Progenitor cell of endocrine pancreas (in vitro differentiated cells): ENCODE measurements around the gene ALOX15. TPM values are rescaled to one million over a fixed set of nuclear protein-coding genes. Genes with fewer than 3 reads are reported as not detected.

Experiments used
- DNase-seq: peaks from one replicate; pipeline ENCODE4 v3.0.0; 2021; ENCODE audit warnings: low spot score; ENCODE audit not compliant: unreplicated experiment
- H3K27ac Mint-ChIP-seq: 2 replicates; pipeline ENCODE4 v1.8.0; 2021; ENCODE audit warnings: mild to moderate bottlenecking, moderate library complexity, mixed read lengths
- H3K27me3 Mint-ChIP-seq: 2 replicates; pipeline ENCODE4 v1.8.0; 2021; ENCODE audit warnings: mixed read lengths
- H3K36me3 Mint-ChIP-seq: 2 replicates; pipeline ENCODE4 v1.8.0; 2022; ENCODE audit warnings: mixed read lengths; ENCODE audit not compliant: insufficient read depth
- H3K4me1 Mint-ChIP-seq: 2 replicates; pipeline ENCODE4 v1.8.0; 2021; ENCODE audit warnings: low read depth, mixed read lengths
- H3K4me3 Mint-ChIP-seq: 2 replicates; pipeline ENCODE4 v1.8.0; 2021; ENCODE audit warnings: low read depth, mild to moderate bottlenecking, moderate library complexity, mixed read lengths
- H3K9me3 Mint-ChIP-seq: 2 replicates; pipeline ENCODE4 v1.8.0; 2021; ENCODE audit warnings: low read depth, mixed read lengths
- total RNA-seq: library from RNA; stranded (reverse); gene quantifications from 2 replicates; pipeline ENCODE4 v1.2.1, GENCODE V29; 2021
- TF ChIP-seq, protein P1 (sequence below): fragments of 200-600 bp; sonication (generic); IDR thresholded peaks from one replicate; pipeline ENCODE4 v1.5.0; 2021; ENCODE audit warnings: antibody characterized with exemption, mild to moderate bottlenecking; ENCODE audit not compliant: unreplicated experiment

The ALOX15 gene
- total RNA-seq, 1 donor from 2014 or later: 0.69 TPM

DNA sequence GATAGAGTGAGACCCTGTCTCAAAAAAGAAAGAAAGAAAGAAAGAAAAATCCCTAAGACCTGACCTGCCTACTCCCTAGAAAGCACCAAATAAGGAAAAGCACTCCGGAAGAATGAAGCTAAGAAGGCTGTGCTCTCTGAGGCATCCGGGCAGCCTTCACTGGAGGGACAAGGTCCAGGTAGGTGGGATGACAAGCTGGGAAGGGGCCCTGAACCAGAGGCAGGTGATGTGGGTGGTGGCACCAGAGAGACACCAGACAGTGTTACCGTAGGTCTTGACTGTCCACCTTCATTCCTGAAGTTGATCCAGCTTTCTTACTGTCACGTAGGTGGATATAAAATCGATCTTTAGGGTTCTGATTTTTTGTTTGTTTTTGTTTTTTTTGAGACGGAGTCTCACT is 30.8 kb downstream of the ALOX15 start:
- Mint-ChIP-seq H3K27ac (peak overlapping the region; percentile 53), H3K36me3 (no peaks in the 10 kb centered on the region), H3K4me1 (peaks cover 28% of the 10 kb centered on the region), H3K4me3 (no peak overlapping the region), H3K9me3 (peaks cover 1% of the 10 kb centered on the region), H3K27me3 (peaks cover 9% of the 10 kb centered on the region)
- DNase-seq: no peak
- TF ChIP-seq, protein P1, sequence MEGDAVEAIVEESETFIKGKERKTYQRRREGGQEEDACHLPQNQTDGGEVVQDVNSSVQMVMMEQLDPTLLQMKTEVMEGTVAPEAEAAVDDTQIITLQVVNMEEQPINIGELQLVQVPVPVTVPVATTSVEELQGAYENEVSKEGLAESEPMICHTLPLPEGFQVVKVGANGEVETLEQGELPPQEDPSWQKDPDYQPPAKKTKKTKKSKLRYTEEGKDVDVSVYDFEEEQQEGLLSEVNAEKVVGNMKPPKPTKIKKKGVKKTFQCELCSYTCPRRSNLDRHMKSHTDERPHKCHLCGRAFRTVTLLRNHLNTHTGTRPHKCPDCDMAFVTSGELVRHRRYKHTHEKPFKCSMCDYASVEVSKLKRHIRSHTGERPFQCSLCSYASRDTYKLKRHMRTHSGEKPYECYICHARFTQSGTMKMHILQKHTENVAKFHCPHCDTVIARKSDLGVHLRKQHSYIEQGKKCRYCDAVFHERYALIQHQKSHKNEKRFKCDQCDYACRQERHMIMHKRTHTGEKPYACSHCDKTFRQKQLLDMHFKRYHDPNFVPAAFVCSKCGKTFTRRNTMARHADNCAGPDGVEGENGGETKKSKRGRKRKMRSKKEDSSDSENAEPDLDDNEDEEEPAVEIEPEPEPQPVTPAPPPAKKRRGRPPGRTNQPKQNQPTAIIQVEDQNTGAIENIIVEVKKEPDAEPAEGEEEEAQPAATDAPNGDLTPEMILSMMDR: no peak

DNA sequence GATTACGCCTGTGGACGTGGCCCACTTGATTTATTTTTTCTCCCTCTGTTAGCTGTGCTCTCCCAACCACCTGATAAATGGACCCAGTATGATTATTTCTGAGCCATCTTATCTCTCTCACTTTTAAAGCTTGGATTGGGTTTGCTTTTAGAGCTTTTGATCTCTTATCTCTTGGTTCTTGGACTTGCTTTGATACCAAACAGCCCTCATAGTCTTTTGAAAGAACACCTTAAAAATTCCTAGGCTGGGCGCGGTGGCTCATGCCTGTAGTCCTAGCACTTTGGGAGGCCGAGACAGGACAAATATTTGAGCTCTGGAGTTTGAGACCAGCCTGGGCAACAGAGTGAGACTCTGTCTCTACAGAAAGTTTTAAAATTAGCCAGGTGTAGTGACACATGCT is 31.3 kb downstream of the ALOX15 start:
- peak overlapping the region; percentile 53 for H3K27ac Mint-ChIP-seq
- H3K27me3 Mint-ChIP-seq: peaks cover 9% of the 10 kb centered on the region
- H3K4me1 Mint-ChIP-seq: peaks cover 28% of the 10 kb centered on the region
- DNase-seq: no peak
- no peaks in the 10 kb centered on the region for H3K36me3 Mint-ChIP-seq
- no peak overlapping the region for H3K4me3 Mint-ChIP-seq
- no peaks in the 10 kb centered on the region for H3K9me3 Mint-ChIP-seq
- TF ChIP-seq, protein P1: no peak

GRCh38 chr17:4609761-4610160 is 31.7 kb downstream of the ALOX15 start:
- no peak for DNase-seq
- H3K27ac Mint-ChIP-seq: no peak overlapping the region
- H3K9me3 Mint-ChIP-seq: no peaks in the 10 kb centered on the region
- H3K27me3 Mint-ChIP-seq: peaks cover 9% of the 10 kb centered on the region
- H3K36me3 Mint-ChIP-seq: no peaks in the 10 kb centered on the region
- no peak overlapping the region for H3K4me3 Mint-ChIP-seq
- TF ChIP-seq, protein P1: no peak
- H3K4me1 Mint-ChIP-seq: peaks cover 28% of the 10 kb centered on the region

- H3K4me3 Mint-ChIP-seq: no peak overlapping the region
- peak overlapping the region; percentile 91 for H3K27ac Mint-ChIP-seq
- no peaks in the 10 kb centered on the region for H3K36me3 Mint-ChIP-seq
- TF ChIP-seq, protein P1: no peak
- no peaks in the 10 kb centered on the region for H3K9me3 Mint-ChIP-seq
- H3K4me1 Mint-ChIP-seq: peaks cover 28% of the 10 kb centered on the region
- peaks cover 6% of the 10 kb centered on the region for H3K27me3 Mint-ChIP-seq
- DNase-seq: no peak
Observed at GRCh38 chr17:4607773-4608187, 33.7 kb downstream of the ALOX15 start.

- DNase-seq: no peak
- no peaks in the 10 kb centered on the region for H3K9me3 Mint-ChIP-seq
- peaks cover 28% of the 10 kb centered on the region for H3K4me1 Mint-ChIP-seq
- H3K4me3 Mint-ChIP-seq: no peak overlapping the region
- H3K27me3 Mint-ChIP-seq: peaks cover 6% of the 10 kb centered on the region
- TF ChIP-seq, protein P1: no peak
- H3K27ac Mint-ChIP-seq: peak overlapping the region; percentile 91
- no peaks in the 10 kb centered on the region for H3K36me3 Mint-ChIP-seq
Observed at GRCh38 chr17:4607261-4607741, 34.2 kb downstream of the ALOX15 start.
